DOHH2 (cell line): ENCODE measurements around the gene TPPP3.

Experiments used
- H3F3A ChIP-seq: fragments of 200-600 bp; sonication (generic), shearing (Covaris generic); 2 replicates; pipeline ENCODE4 v1.6.0; 2016; ENCODE audit warnings: antibody characterized with exemption, mild to moderate bottlenecking; ENCODE audit not compliant: control insufficient read depth, insufficient read depth
- H3K27ac ChIP-seq: fragments of 200-600 bp; sonication (generic); 2 replicates; pipeline ENCODE4 v1.5.1; 2014; ENCODE audit warnings: low read depth, mild to moderate bottlenecking, low read length, moderate library complexity
- H3K27me3 ChIP-seq: fragments of 200-600 bp; sonication (generic); 2 replicates; pipeline ENCODE4 v1.6.1; 2014; ENCODE audit warnings: mild to moderate bottlenecking, low read length, mixed read lengths; ENCODE audit not compliant: control insufficient read depth
- H3K36me3 ChIP-seq: fragments of 200-600 bp; sonication (generic); 2 replicates; pipeline ENCODE4 v1.6.1; 2014; ENCODE audit warnings: mild to moderate bottlenecking, low read length, moderate library complexity, mixed read lengths; ENCODE audit not compliant: control insufficient read depth
- H3K4me1 ChIP-seq: fragments of 200-600 bp; sonication (generic); 2 replicates; pipeline ENCODE4 v1.6.1; 2014; ENCODE audit warnings: mild to moderate bottlenecking, low read length, mixed read lengths; ENCODE audit not compliant: control insufficient read depth
- H3K4me2 ChIP-seq: fragments of 200-600 bp; sonication (generic); 2 replicates; pipeline ENCODE4 v1.6.0; 2014; ENCODE audit warnings: mild to moderate bottlenecking, low read length, moderate library complexity
- H3K4me3 ChIP-seq: fragments of 200-600 bp; sonication (generic); 2 replicates; pipeline ENCODE4 v1.5.1; 2014; ENCODE audit warnings: mild to moderate bottlenecking, low read length, mixed read lengths
- H3K79me2 ChIP-seq: fragments of 200-600 bp; sonication (generic); 2 replicates; pipeline ENCODE4 v1.6.1; 2014; ENCODE audit warnings: mild to moderate bottlenecking, low read length, mixed read lengths; ENCODE audit not compliant: control insufficient read depth
- H3K9me2 ChIP-seq: fragments of 200-600 bp; sonication (generic); replicated peaks from 2 replicates; pipeline ENCODE4 v1.6.1; 2014; ENCODE audit warnings: mild to moderate bottlenecking, low read length, mixed read lengths; ENCODE audit not compliant: control insufficient read depth
- H3K9me3 ChIP-seq: fragments of 200-600 bp; sonication (generic); 2 replicates; pipeline ENCODE4 v1.6.1; 2014; ENCODE audit warnings: antibody characterized with exemption, low read length, mixed read lengths; ENCODE audit not compliant: control insufficient read depth, insufficient read depth
- H4K20me1 ChIP-seq: fragments of 200-600 bp; sonication (generic); 2 replicates; pipeline ENCODE4 v1.6.0; 2014; ENCODE audit warnings: low read depth, mild to moderate bottlenecking, antibody characterized with exemption, low read length, moderate library complexity; ENCODE audit not compliant: control insufficient read depth, insufficient read depth
- EZH2phosphoT487 ChIP-seq: fragments of 200-600 bp; sonication (generic); IDR thresholded peaks from 2 replicates; pipeline ENCODE4 v1.6.1; 2017; ENCODE audit warnings: borderline replicate concordance, mild to moderate bottlenecking, antibody characterized with exemption, low read length, moderate library complexity, mixed read lengths
- TF ChIP-seq, protein P1 (sequence below): fragments of 200-600 bp; sonication (generic); IDR thresholded peaks from one replicate; pipeline ENCODE4 v1.5.1; 2014; ENCODE audit warnings: antibody characterized with exemption, mild to moderate bottlenecking, low read depth, low read length; ENCODE audit not compliant: poor library complexity, severe bottlenecking

TPPP3 gene

DNA sequence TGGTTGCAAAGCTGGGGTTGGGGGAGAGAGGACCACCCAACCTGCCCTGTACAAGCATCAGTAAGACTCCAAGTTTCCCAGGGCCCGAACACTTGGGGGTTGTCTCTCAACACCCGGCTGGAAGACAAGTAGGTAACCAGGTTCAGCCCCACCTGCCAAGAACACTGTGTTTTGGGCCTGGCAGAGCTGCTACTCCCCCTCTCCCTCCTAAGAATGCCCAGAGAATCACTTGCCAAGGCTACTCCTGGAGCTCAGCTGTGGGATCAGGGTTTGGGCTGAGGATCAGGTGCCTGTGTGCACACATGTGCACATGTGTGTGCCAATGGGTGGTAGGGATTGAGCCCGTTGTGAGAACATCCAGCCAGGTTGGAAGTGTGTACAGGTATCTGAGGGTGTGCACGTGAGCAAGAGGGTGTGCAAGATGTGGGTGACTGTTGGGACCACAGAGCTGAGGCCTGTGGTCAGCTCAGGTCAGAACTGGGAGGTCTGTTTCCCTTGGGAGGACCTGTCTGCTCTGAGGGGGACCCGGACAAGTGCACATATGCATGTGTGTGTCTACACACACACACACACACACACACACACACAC is 39.9 kb upstream of the TPPP3 start:
- no peak overlapping the region for H3K4me3 ChIP-seq
- H3K9me3 ChIP-seq = no peaks in the 10 kb centered on the region
- H3K9me2 ChIP-seq = no peaks in the 10 kb centered on the region
- H3K27me3 ChIP-seq = peaks cover 43% of the 10 kb centered on the region
- H3K79me2 ChIP-seq = no peaks in the 10 kb centered on the region
- H3K36me3 ChIP-seq = peaks cover 9% of the 10 kb centered on the region; the same call in 1 of the 2 replicates
- no peaks in the 10 kb centered on the region for H3F3A ChIP-seq
- no peak overlapping the region for H3K4me2 ChIP-seq
- TF ChIP-seq, protein P1, sequence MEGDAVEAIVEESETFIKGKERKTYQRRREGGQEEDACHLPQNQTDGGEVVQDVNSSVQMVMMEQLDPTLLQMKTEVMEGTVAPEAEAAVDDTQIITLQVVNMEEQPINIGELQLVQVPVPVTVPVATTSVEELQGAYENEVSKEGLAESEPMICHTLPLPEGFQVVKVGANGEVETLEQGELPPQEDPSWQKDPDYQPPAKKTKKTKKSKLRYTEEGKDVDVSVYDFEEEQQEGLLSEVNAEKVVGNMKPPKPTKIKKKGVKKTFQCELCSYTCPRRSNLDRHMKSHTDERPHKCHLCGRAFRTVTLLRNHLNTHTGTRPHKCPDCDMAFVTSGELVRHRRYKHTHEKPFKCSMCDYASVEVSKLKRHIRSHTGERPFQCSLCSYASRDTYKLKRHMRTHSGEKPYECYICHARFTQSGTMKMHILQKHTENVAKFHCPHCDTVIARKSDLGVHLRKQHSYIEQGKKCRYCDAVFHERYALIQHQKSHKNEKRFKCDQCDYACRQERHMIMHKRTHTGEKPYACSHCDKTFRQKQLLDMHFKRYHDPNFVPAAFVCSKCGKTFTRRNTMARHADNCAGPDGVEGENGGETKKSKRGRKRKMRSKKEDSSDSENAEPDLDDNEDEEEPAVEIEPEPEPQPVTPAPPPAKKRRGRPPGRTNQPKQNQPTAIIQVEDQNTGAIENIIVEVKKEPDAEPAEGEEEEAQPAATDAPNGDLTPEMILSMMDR = no peak
- no peak for TF ChIP-seq EZH2phosphoT487
- 0 out of 2 replicates have a peak, but pooled peaks cover 3% of the 10 kb centered on the region for H4K20me1 ChIP-seq
- no peak overlapping the region for H3K27ac ChIP-seq
- H3K4me1 ChIP-seq = peaks cover 12% of the 10 kb centered on the region

DNA sequence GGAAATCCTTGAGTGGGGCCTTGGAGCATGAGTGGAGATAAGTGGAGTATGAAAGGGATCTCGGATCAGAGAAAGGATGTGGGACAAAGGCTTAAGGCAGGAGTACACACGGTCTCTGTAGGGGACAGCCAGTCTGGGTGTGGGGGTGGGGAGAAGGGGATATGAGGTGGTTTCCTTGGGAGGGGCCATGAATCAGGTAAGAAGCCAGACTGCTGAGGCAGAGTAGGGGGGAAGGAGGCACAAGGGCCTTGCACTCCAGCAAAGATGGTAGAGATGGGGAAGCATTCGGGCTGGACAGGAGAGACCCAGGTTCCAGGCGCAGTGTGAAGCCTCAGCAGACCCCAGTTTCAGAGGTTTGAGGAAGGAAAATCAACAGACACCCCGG is 39.2 kb upstream of the TPPP3 start:
- Histone ChIP-seq H3K9me3 (no peaks in the 10 kb centered on the region), H3K27ac (no peak overlapping the region), H3F3A (no peaks in the 10 kb centered on the region), H3K4me2 (no peak overlapping the region), H3K27me3 (peaks cover 44% of the 10 kb centered on the region), H3K9me2 (no peaks in the 10 kb centered on the region), H3K4me3 (no peak overlapping the region), H3K79me2 (no peaks in the 10 kb centered on the region), H4K20me1 (0 out of 2 replicates have a peak, but pooled peaks cover 3% of the 10 kb centered on the region), H3K4me1 (peaks cover 12% of the 10 kb centered on the region), H3K36me3 (peaks cover 1% of the 10 kb centered on the region; the same call in 1 of the 2 replicates)
- TF ChIP-seq, protein P1 = no peak
- no peak for TF ChIP-seq EZH2phosphoT487

DNA sequence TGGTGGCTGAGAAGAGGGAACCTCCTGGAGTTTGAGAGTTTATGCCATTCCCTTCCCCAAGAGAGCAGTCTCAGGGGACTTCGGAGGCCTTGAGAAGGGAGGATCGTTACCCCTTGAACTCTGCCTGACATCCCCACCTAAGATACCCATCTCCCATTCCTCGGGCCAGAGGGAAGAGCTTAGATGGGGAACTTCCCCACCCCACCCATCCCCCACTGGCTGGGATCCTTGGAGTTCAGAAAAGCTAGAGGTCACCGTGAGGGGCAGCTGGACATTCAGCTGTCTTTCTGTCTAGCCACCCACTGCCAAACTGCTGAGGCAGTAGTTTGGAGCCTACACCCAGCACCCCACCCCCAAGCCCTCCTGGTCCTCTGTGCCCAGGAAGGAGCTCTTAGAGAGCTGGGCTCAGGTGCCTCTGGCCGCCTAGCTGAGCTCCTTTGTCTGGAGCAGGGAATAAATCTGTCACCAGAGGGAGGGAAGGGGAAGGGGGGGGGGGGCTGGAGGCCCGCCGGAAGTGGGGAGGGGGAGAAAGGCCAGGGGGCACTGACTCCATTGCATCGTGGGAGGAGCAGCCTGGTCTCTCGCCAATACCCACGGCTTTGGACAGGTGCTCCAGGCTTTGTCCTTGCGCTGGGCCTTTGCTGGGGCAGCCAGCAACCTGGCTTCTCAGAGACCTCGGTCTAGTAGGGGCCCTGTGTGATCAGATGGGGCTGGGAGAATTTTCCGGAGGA is 38.6 kb upstream of the TPPP3 start:
- H3K9me2 ChIP-seq = no peaks in the 10 kb centered on the region
- no peak overlapping the region for H3K27ac ChIP-seq
- TF ChIP-seq, protein P1 = no peak
- TF ChIP-seq EZH2phosphoT487 = no peak
- H3F3A ChIP-seq = no peaks in the 10 kb centered on the region
- H3K27me3 ChIP-seq = peaks cover 44% of the 10 kb centered on the region
- peak overlapping the region; percentile 28; the same call in 1 of the 2 replicates for H3K4me3 ChIP-seq
- 0 out of 2 replicates have a peak, but pooled peaks cover 2% of the 10 kb centered on the region for H4K20me1 ChIP-seq
- no peaks in the 10 kb centered on the region for H3K9me3 ChIP-seq
- no peaks in the 10 kb centered on the region for H3K79me2 ChIP-seq
- no peaks in the 10 kb centered on the region for H3K36me3 ChIP-seq
- H3K4me2 ChIP-seq = peak overlapping the region; percentile 48
- peaks cover 12% of the 10 kb centered on the region for H3K4me1 ChIP-seq
